GM18519 (cell line): ENCODE results near the gene ORC3.
"Not testable (repeated sequence)": the region's sequence is repeated elsewhere in the genome, so short reads cannot be mapped to it uniquely, and the experiment has no call there.

Experiments
- ATAC-seq: cut with Tn5 transposase; IDR thresholded peaks from one replicate; pipeline ENCODE4 v1.9.1; 2021; ENCODE audit warnings: mild to moderate bottlenecking, moderate library complexity; ENCODE audit not compliant: unreplicated experiment, low FRiP score

The ORC3 gene

GRCh38 chr6:87687296-87687695 is 97.4 kb downstream of the ORC3 start:
- ATAC-seq: no peak

- not testable (repeated sequence) for ATAC-seq
Observed at GRCh38 chr6:87687893-87688292, 98.0 kb downstream of the ORC3 start.

- ATAC-seq: no peak
Observed at GRCh38 chr6:87690441-87690840, 100.5 kb downstream of the ORC3 start.

- no peak for ATAC-seq
Observed at GRCh38 chr6:87692086-87692485, 102.2 kb downstream of the ORC3 start.

- ATAC-seq: not testable (repeated sequence)
Observed at GRCh38 chr6:87696817-87697216, 106.9 kb downstream of the ORC3 start.

GRCh38 chr6:87697581-87698546 is 107.9 kb downstream of the ORC3 start:
- no peak for ATAC-seq

GRCh38 chr6:87698547-87699006 is 108.6 kb downstream of the ORC3 start:
- no peak for ATAC-seq

GRCh38 chr6:87699576-87699975 is 109.6 kb downstream of the ORC3 start:
- ATAC-seq: no peak

GRCh38 chr6:87700397-87701343 is 110.7 kb downstream of the ORC3 start:
- ATAC-seq: no peak

GRCh38 chr6:87701344-87701675 is 111.4 kb downstream of the ORC3 start:
- no peak for ATAC-seq

- peak; percentile 48 for ATAC-seq
Observed at GRCh38 chr6:87701676-87702588, 112.0 kb downstream of the ORC3 start, which contains the start of gene AKIRIN2. Gene AKIRIN2, minus strand, starts transcription at chr6:87702233. Its CDS starts 549 bp downstream, at chr6:87701684.

GRCh38 chr6:87702589-87702945 is 112.6 kb downstream of the ORC3 start:
- ATAC-seq: no peak

- ATAC-seq: not testable (repeated sequence)
Observed at GRCh38 chr6:87703039-87703438, 113.1 kb downstream of the ORC3 start.

GRCh38 chr6:87705070-87705691 is 115.2 kb downstream of the ORC3 start:
- ATAC-seq: peak; percentile 42

GRCh38 chr6:87706187-87706966 is 116.4 kb downstream of the ORC3 start:
- no peak for ATAC-seq

GRCh38 chr6:87708581-87709427 is 118.9 kb downstream of the ORC3 start:
- ATAC-seq: not testable (repeated sequence)

GRCh38 chr6:87710090-87710489 is 120.2 kb downstream of the ORC3 start:
- no peak for ATAC-seq

- not testable (repeated sequence) for ATAC-seq
Observed at GRCh38 chr6:87712713-87713112, 122.8 kb downstream of the ORC3 start.
